Ascending aorta (tissue), 2 donors: Measurements from ENCODE around the gene GPC6. TPM values are rescaled to one million over a fixed set of nuclear protein-coding genes. Genes with fewer than 3 reads are reported as not detected.

Source experiments
- DNase-seq, 2 donors: peaks; one replicate each; pipeline ENCODE4 v3.0.0-alpha.2; 2019; ENCODE audit warnings: low spot score in 2 of 2
- H3K27ac ChIP-seq, 2 donors: fragments of 200-600 bp; sonication (generic); one replicate each; pipeline ENCODE4 v1.5.1; 2016 to 2017; ENCODE audit warnings: mild to moderate bottlenecking in 1 of 2
- H3K27me3 ChIP-seq: fragments of 200-600 bp; sonication (generic); one replicate; pipeline ENCODE4 v1.5.1; 2017
- H3K36me3 ChIP-seq, 2 donors: fragments of 200-600 bp; sonication (generic); one replicate each; pipeline ENCODE4 v1.5.1; 2016
- H3K4me1 ChIP-seq, 2 donors: fragments of 200-600 bp; sonication (generic); one replicate each; pipeline ENCODE4 v1.5.1; 2016 to 2017; ENCODE audit warnings: mild to moderate bottlenecking in 1 of 2
- H3K4me3 ChIP-seq, 2 donors: fragments of 200-600 bp; sonication (generic); one replicate each; pipeline ENCODE4 v1.5.1; 2016 to 2017; ENCODE audit warnings: mild to moderate bottlenecking in 1 of 2
- H3K9me3 ChIP-seq, 2 donors: fragments of 200-600 bp; sonication (generic); one replicate each; pipeline ENCODE4 v1.5.1; 2016
- intact Hi-C: fragments of 100-400 bp; cut with DNase I; formaldehyde crosslinking; loops from one replicate; pipeline ENCODE4 v1.15.1; 2023
- total RNA-seq: library from RNA; depleted of rRNA; stranded (reverse); fragments of >200 nt; gene quantifications from one replicate; pipeline ENCODE4 v1.1.0, GENCODE V29; 2016
- TF ChIP-seq, protein P1 (sequence below), 3 experiments: fragments of 200-600 bp in 2 of 3; fragments of 450-650 bp in 1 of 3; sonication (generic) in 2 of 3; IDR thresholded peaks; one replicate each; pipeline ENCODE4 v1.5.1; 2016 to 2019; ENCODE audit warnings: antibody characterized with exemption in 3 of 3, mild to moderate bottlenecking in 1 of 3, moderate library complexity in 1 of 3

The GPC6 gene
- total RNA-seq, 1 donor from 2014 or later = 23.2 TPM

GRCh38 chr13:94139393-94139995 is 912.9 kb downstream of the GPC6 start:
- no peaks in the 10 kb centered on the region for H3K9me3 ChIP-seq
- intact Hi-C loops = no loop called here
- H3K4me1 ChIP-seq = no peaks in the 10 kb centered on the region
- no peak for DNase-seq
- no peaks in the 10 kb centered on the region for H3K27me3 ChIP-seq
- TF ChIP-seq, protein P1, sequence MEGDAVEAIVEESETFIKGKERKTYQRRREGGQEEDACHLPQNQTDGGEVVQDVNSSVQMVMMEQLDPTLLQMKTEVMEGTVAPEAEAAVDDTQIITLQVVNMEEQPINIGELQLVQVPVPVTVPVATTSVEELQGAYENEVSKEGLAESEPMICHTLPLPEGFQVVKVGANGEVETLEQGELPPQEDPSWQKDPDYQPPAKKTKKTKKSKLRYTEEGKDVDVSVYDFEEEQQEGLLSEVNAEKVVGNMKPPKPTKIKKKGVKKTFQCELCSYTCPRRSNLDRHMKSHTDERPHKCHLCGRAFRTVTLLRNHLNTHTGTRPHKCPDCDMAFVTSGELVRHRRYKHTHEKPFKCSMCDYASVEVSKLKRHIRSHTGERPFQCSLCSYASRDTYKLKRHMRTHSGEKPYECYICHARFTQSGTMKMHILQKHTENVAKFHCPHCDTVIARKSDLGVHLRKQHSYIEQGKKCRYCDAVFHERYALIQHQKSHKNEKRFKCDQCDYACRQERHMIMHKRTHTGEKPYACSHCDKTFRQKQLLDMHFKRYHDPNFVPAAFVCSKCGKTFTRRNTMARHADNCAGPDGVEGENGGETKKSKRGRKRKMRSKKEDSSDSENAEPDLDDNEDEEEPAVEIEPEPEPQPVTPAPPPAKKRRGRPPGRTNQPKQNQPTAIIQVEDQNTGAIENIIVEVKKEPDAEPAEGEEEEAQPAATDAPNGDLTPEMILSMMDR (IDR thresholded peaks at IDR 0.05) = no peak
- H3K27ac ChIP-seq = no peak overlapping the region
- no peak overlapping the region for H3K4me3 ChIP-seq
- H3K36me3 ChIP-seq = no peaks in the 10 kb centered on the region

DNA sequence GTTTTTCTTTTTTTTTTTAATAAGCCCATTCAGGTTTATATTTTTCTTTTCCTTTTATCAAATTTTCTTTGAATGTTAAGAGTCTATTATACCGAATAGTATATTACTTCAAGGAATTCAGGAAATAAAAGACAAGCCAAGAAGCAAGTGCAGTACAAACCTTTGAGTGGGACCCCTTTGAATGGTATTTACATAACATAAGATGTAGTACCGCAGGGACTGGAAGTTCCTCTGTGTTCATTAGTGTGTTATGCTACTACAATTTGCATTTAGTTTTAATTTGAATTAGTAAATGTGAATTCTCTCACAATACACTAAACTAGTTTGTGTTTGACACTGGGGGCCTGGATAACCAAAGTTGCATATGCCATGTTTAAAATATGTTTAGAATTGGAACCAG is 913.4 kb downstream of the GPC6 start:
- intact Hi-C loops = no loop called here
- Histone ChIP-seq H3K4me3 (no peak overlapping the region), H3K27ac (no peak overlapping the region), H3K36me3 (no peaks in the 10 kb centered on the region), H3K4me1 (no peaks in the 10 kb centered on the region), H3K27me3 (no peaks in the 10 kb centered on the region), H3K9me3 (no peaks in the 10 kb centered on the region)
- TF ChIP-seq, protein P1 (IDR thresholded peaks at IDR 0.05) = no peak
- no peak for DNase-seq

- no peaks in the 10 kb centered on the region for H3K4me1 ChIP-seq
- H3K27ac ChIP-seq = no peak overlapping the region
- H3K36me3 ChIP-seq = no peaks in the 10 kb centered on the region
- no peaks in the 10 kb centered on the region for H3K9me3 ChIP-seq
- H3K27me3 ChIP-seq = no peaks in the 10 kb centered on the region
- TF ChIP-seq, protein P1 (IDR thresholded peaks at IDR 0.05) = no peak
- H3K4me3 ChIP-seq = no peak overlapping the region
- DNase-seq = no peak
- intact Hi-C loops = no loop called here
Observed at GRCh38 chr13:94140511-94140910, 913.9 kb downstream of the GPC6 start.

DNA sequence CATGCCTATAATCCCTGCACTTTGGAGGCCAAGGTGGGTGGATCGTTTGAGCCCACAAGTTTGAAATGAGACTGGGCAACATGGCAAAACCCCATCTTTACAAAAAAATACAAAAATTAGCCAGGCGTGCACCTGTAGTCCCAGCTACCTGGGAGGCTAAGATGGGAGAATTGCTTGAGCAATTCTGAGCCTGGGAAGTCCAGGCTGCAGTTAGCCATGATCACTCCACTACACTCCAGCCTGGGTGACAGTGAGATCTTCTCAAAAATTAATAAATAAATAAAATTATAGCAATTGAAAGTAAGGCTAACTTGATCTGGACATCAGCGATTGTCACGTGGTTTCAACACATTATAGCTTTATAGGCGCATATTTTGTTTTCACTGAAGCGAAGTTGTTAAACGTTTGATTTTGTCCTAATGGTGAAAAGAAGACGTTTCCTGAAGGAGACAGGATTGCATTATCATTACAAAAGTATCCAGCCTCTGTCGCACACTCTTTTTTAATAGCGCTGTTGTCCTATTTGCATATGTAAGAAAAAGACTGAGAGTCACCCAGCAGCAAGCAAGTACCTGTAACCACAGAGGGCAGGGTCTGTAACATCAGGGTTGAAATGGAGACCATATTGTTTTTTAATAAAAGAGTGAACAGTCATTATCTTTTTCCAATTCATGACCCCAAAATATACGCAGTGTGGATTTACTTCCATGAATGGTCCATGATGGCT is 917.2 kb downstream of the GPC6 start:
- H3K9me3 ChIP-seq = no peaks in the 10 kb centered on the region
- H3K36me3 ChIP-seq = no peaks in the 10 kb centered on the region
- intact Hi-C loops = no loop called here
- no peak overlapping the region for H3K27ac ChIP-seq
- H3K27me3 ChIP-seq = no peaks in the 10 kb centered on the region
- no peak for DNase-seq
- TF ChIP-seq, protein P1 (IDR thresholded peaks at IDR 0.05) = no peak
- H3K4me1 ChIP-seq = no peaks in the 10 kb centered on the region
- H3K4me3 ChIP-seq = no peak overlapping the region

- TF ChIP-seq, protein P1 (IDR thresholded peaks at IDR 0.05) = no peak
- no peak for DNase-seq
Observed at GRCh38 chr13:94145966-94146365, 919.4 kb downstream of the GPC6 start.

More at GRCh38 chr13:94145966-94146365, 919.4 kb downstream of the GPC6 start:
- Histone ChIP-seq H3K9me3 (no peaks in the 10 kb centered on the region), H3K27ac (no peak overlapping the region), H3K36me3 (no peaks in the 10 kb centered on the region), H3K4me3 (no peak overlapping the region), H3K27me3 (no peaks in the 10 kb centered on the region), H3K4me1 (no peaks in the 10 kb centered on the region)
- intact Hi-C loops = no loop called here
